ENCODE data around the gene LRP1B.

DNA sequence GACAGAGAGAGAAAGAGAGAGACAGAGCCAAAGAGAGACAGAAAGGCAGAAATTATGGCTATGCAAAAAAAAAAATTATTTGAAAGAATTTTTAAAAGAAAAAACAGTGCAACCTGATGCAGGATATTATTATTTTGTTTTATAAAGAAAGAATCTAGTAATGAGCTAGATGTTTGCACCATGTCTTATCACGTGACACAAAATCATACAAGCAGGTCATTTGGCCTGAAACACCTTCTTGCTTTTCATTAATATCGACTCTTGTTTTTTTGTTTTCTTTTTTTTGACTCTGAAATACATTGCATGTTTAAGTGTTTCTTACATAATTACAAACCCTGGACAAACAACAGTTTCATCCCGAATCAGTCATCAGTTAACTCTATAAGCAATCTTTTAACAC lies 606.0 kb downstream of the LRP1B start:
- TF ChIP-seq, protein P1, sequence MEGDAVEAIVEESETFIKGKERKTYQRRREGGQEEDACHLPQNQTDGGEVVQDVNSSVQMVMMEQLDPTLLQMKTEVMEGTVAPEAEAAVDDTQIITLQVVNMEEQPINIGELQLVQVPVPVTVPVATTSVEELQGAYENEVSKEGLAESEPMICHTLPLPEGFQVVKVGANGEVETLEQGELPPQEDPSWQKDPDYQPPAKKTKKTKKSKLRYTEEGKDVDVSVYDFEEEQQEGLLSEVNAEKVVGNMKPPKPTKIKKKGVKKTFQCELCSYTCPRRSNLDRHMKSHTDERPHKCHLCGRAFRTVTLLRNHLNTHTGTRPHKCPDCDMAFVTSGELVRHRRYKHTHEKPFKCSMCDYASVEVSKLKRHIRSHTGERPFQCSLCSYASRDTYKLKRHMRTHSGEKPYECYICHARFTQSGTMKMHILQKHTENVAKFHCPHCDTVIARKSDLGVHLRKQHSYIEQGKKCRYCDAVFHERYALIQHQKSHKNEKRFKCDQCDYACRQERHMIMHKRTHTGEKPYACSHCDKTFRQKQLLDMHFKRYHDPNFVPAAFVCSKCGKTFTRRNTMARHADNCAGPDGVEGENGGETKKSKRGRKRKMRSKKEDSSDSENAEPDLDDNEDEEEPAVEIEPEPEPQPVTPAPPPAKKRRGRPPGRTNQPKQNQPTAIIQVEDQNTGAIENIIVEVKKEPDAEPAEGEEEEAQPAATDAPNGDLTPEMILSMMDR (IDR thresholded peaks at IDR 0.05): no peak
- TF ChIP-seq POLR2A (IDR thresholded peaks at IDR 0.05) (no peak), EP300 (IDR thresholded peaks at IDR 0.05) (no peak)

Data from tibial nerve (tissue), 4 donors.